ENCODE measurements around the gene PIM1. TPM values are rescaled to one million over a fixed set of nuclear protein-coding genes. Genes with fewer than 3 reads are reported as not detected.

The PIM1 gene
- total and polyA plus RNA-seq, 9 of the 15 experiments (the other 6 are each of a cell fraction or from before 2014, with no cell fraction given), result 19.0 to 789 (median 212) TPM

GRCh38 chr6:37170273-37171200 is 585 bp downstream of the PIM1 start (continued):
- no peak for TF ChIP-seq KLF6 (CRISPR knock-in tag; IDR thresholded peaks at IDR 0.05; ENCODE audit: borderline replicate concordance)
- no peak for TF ChIP-seq ZNF239 (CRISPR knock-in tag; IDR thresholded peaks at IDR 0.05)
- no peak for TF ChIP-seq TSC22D4 (tag; IDR thresholded peaks at IDR 0.05)
- TF ChIP-seq FOSL1 (tag; conservative IDR thresholded peaks at IDR 0.05), result no peak
- no peak for TF ChIP-seq SP2 (IDR thresholded peaks at IDR 0.05; ENCODE audit: extremely low read depth, low read depth, low read length, poor library complexity, severe bottlenecking)
- TF ChIP-seq EGR1 (conservative IDR thresholded peaks at IDR 0.05), result peak; percentile 82
- no peak for TF ChIP-seq ZNF253 (CRISPR knock-in tag; conservative IDR thresholded peaks at IDR 0.05)
- no peak for TF ChIP-seq SIX5 (IDR thresholded peaks at IDR 0.05; ENCODE audit: borderline replicate concordance in 1 of 2, insufficient read depth in 1 of 2, low read depth in 1 of 2, low read length in 2 of 2)
- peak; percentile 40 for TF ChIP-seq CHD7 (IDR thresholded peaks at IDR 0.05; ENCODE audit: low read depth, low read length)
- TF ChIP-seq NFATC3 (IDR thresholded peaks at IDR 0.05), result no peak
- no peak for TF ChIP-seq ZNF766 (CRISPR knock-in tag; conservative IDR thresholded peaks at IDR 0.05)
- TF ChIP-seq HINFP (tag; conservative IDR thresholded peaks at IDR 0.05; ENCODE audit: low read depth), result no peak
- TF ChIP-seq E2F5 (CRISPR knock-in tag; IDR thresholded peaks at IDR 0.05), result no peak
